Measurements from ENCODE around the gene CCDC142. TPM values are rescaled to one million over a fixed set of nuclear protein-coding genes. Genes with fewer than 3 reads are reported as not detected.

Gene CCDC142
- total RNA-seq, 4 donors from 2014 or later: 7.3 to 41.6 (median 13.7) TPM

DNA sequence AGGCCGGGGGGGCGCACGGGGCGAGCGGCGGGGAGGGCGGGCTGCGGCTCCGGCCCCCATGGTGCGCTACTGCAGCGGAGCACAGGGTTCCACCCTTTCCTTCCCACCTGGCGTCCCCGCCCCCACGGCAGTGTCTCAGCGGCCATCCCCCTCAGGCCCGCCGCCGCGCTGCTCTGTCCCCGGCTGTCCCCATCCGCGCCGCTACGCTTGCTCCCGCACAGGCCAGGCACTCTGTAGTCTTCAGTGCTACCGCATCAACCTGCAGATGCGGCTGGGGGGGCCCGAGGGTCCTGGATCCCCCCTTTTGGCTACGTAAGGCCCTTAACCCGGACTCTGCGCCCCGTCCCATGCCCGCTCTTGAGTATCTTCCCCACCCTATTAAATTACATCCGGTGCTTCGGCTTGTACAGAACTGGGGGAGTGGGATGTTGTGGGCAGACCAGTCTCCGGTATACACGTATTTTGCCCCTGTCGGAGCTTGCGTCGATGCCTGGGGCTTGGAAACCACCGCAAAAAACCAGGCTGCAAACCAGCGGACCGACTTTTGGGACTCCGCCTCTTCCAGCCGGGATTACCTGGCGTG lies 25.2 kb downstream of the CCDC142 start:
- H3K4me1 ChIP-seq: peaks cover 2 to 44% (median 29%) of the 10 kb centered on the region in 3 donors
- H3K36me3 ChIP-seq: peaks cover 0 to 18% of the 10 kb centered on the region in 2 donors
- TF ChIP-seq, protein P1, sequence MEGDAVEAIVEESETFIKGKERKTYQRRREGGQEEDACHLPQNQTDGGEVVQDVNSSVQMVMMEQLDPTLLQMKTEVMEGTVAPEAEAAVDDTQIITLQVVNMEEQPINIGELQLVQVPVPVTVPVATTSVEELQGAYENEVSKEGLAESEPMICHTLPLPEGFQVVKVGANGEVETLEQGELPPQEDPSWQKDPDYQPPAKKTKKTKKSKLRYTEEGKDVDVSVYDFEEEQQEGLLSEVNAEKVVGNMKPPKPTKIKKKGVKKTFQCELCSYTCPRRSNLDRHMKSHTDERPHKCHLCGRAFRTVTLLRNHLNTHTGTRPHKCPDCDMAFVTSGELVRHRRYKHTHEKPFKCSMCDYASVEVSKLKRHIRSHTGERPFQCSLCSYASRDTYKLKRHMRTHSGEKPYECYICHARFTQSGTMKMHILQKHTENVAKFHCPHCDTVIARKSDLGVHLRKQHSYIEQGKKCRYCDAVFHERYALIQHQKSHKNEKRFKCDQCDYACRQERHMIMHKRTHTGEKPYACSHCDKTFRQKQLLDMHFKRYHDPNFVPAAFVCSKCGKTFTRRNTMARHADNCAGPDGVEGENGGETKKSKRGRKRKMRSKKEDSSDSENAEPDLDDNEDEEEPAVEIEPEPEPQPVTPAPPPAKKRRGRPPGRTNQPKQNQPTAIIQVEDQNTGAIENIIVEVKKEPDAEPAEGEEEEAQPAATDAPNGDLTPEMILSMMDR (IDR thresholded peaks at IDR 0.05): no peak
- peak; percentile 28 to 29 for TF ChIP-seq POLR2A (IDR thresholded peaks at IDR 0.05)
- 0% methylated on average over 4 of the region's 46 CpGs; no CpG with 5 or more reads in 1 of the 2 donors for WGBS, 2 donors (ENCODE audit: low coverage in 1 of 2)
- peak; percentile 8 for ATAC-seq
- H3K27me3 ChIP-seq: no peaks in the 10 kb centered on the region
- peak overlapping the region; percentile 58 to 79 for H3K4me3 ChIP-seq
- peak overlapping the region; percentile 80 to 98 (median 94) for H3K27ac ChIP-seq
- no peaks in the 10 kb centered on the region for H3K9me3 ChIP-seq

DNA sequence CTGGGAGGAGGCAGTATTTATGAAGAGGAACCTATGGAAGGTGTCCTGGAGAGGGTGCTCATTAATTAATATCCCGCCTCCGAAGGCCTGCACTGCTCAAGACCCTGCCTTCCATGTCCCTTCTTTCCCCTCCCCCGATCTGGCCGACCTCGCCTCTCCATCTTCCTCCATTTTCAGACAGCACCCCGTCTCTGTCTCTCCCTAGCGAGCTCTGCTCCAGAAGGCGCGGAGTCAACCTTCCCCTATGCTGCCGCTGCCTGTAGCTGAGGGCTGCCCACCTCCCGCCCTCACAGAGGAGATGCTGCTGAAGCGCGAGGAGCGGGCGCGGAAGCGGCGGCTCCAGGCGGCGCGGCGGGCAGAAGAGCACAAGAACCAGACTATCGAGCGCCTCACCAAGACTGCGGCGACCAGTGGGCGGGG lies 25.7 kb downstream of the CCDC142 start:
- H3K27ac ChIP-seq: peak overlapping the region; percentile 80 to 98 (median 94)
- no peaks in the 10 kb centered on the region for H3K27me3 ChIP-seq
- TF ChIP-seq, protein P1 (IDR thresholded peaks at IDR 0.05): no peak
- no peak for TF ChIP-seq POLR2A (IDR thresholded peaks at IDR 0.05)
- no peak for TF ChIP-seq EP300 (IDR thresholded peaks at IDR 0.05)
- no peak for TF ChIP-seq POLR2AphosphoS5 (IDR thresholded peaks at IDR 0.05)
- H3K4me3 ChIP-seq: peak overlapping the region; percentile 58 to 79
- H3K4me1 ChIP-seq: peaks cover 2 to 44% (median 29%) of the 10 kb centered on the region in 3 donors
- H3K9me3 ChIP-seq: no peaks in the 10 kb centered on the region
- ATAC-seq: no peak
- 0 to 6% methylated on average over 3 to 7 of the region's 27 CpGs for WGBS, 2 donors (ENCODE audit: low coverage in 1 of 2)
- peaks cover 0 to 13% of the 10 kb centered on the region in 2 donors for H3K36me3 ChIP-seq

GRCh38 chr2:74454654-74455511 lies 27.9 kb downstream of the CCDC142 start, which contains the start of gene INO80B:
Gene INO80B, plus strand, starts transcription at chr2:74455087. Its CDS starts 30 bp downstream, at chr2:74455117.
- 0 to 1% methylated on average over 2 to 16 of the region's 40 CpGs for WGBS, 2 donors (ENCODE audit: low coverage in 1 of 2)
- peak within 1 kb of the TSS; percentile 54 to 79 for H3K4me3 ChIP-seq
- H3K9me3 ChIP-seq: no peaks in the 10 kb centered on the region
- no peaks in the 10 kb centered on the region for H3K27me3 ChIP-seq
- peak; percentile 61 for ATAC-seq
- H3K4me1 ChIP-seq: peaks cover 2 to 44% (median 29%) of the 10 kb centered on the region in 3 donors
- peak within 1 kb of the TSS in 3 of 4 donors; percentile 74 to 82 (median 76) for H3K27ac ChIP-seq
- TF ChIP-seq EP300 (IDR thresholded peaks at IDR 0.05): no peak
- peak in 1 of 2 donors; percentile 12 for TF ChIP-seq POLR2A (IDR thresholded peaks at IDR 0.05)
- TF ChIP-seq POLR2AphosphoS5 (IDR thresholded peaks at IDR 0.05): peak; percentile 91
- TF ChIP-seq, protein P1 (IDR thresholded peaks at IDR 0.05): no peak
- no peaks in the 10 kb centered on the region for H3K36me3 ChIP-seq

DNA sequence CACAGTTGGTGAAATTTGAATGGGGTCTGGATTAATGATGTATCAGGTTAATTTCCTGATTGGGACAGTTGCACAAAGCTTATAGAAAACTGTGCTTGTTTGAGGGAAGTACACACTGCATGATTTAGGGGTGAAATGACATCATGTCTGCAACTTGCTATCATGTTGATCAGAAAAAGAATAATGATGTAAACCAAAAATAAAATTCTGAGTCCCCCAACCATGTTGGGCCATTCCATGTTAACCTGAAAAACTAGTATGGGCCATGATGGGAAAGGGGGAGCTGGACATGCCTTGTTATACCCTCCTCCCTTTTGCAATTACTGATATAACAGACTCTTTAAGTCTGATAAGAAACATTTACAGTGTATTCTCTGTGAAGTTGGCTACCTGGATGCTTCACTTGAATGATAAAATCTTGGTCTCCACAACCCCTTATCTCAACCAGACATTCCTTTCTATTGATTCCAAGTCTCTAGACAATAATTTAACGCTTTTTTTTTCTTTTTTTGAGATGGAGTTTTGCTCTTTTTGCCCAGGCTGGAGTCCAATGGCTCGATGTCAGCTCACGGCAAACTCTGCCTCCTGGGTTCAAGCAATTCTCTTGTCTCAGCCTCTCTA lies 32.1 kb downstream of the CCDC142 start:
- H3K4me3 ChIP-seq: no peak overlapping the region
- H3K4me1 ChIP-seq: peaks cover 2 to 12% (median 7%) of the 10 kb centered on the region in 3 donors
- no peak for TF ChIP-seq POLR2AphosphoS5 (IDR thresholded peaks at IDR 0.05)
- TF ChIP-seq POLR2A (IDR thresholded peaks at IDR 0.05): no peak
- TF ChIP-seq EP300 (IDR thresholded peaks at IDR 0.05): no peak
- TF ChIP-seq, protein P1 (IDR thresholded peaks at IDR 0.05): no peak
- ATAC-seq: no peak
- no peaks in the 10 kb centered on the region for H3K27me3 ChIP-seq
- 82 to 93% methylated on average over 3 of the region's 3 CpGs for whole genome bisulfite sequencing, 2 donors (ENCODE audit: low coverage in 1 of 2)
- H3K27ac ChIP-seq: no peak overlapping the region
- H3K36me3 ChIP-seq: no peaks in the 10 kb centered on the region
- no peaks in the 10 kb centered on the region for H3K9me3 ChIP-seq
